Osteoblast (primary cell): ENCODE data around the gene MAGI1. TPM values are rescaled to one million over a fixed set of nuclear protein-coding genes. Genes with fewer than 3 reads are reported as not detected.

Experiments used
- DNase-seq: peaks from one replicate; pipeline ENCODE4 v3.0.0; 2011; ENCODE audit warnings: low spot score, mixed read lengths; ENCODE audit not compliant: insufficient read length; ENCODE audit errors: missing footprints
- H2AFZ ChIP-seq: 2 replicates; pipeline ENCODE4 v1.6.0; 2011; ENCODE audit warnings: mild to moderate bottlenecking, low read length
- H3K27ac ChIP-seq: 2 replicates; pipeline ENCODE4 v1.5.1; 2011; ENCODE audit warnings: mild to moderate bottlenecking, low read depth, low read length, moderate library complexity
- H3K27me3 ChIP-seq: 2 replicates; pipeline ENCODE4 v1.6.0; 2012; ENCODE audit warnings: mild to moderate bottlenecking, control low read depth, inconsistent platforms, low read length, moderate library complexity; ENCODE audit not compliant: insufficient read depth
- H3K36me3 ChIP-seq: 2 replicates; pipeline ENCODE4 v1.5.1; 2011; ENCODE audit warnings: mild to moderate bottlenecking, low read length, control low read depth, moderate library complexity; ENCODE audit not compliant: insufficient read depth
- H3K4me1 ChIP-seq: 2 replicates; pipeline ENCODE4 v1.5.1; 2011; ENCODE audit warnings: mild to moderate bottlenecking, low read length, control low read depth, moderate library complexity; ENCODE audit not compliant: insufficient read depth
- H3K4me2 ChIP-seq: 2 replicates; pipeline ENCODE4 v1.6.0; 2011; ENCODE audit warnings: mild to moderate bottlenecking, low read length; ENCODE audit not compliant: insufficient read depth
- H3K4me3 ChIP-seq: fragments of 200-600 bp; sonication (generic); 3 replicates; pipeline ENCODE4 v1.5.1; 2012; ENCODE audit warnings: mild to moderate bottlenecking, low read length, inconsistent platforms; ENCODE audit not compliant: insufficient read depth
- H3K79me2 ChIP-seq: 2 replicates; pipeline ENCODE4 v1.6.0; 2012; ENCODE audit warnings: mild to moderate bottlenecking, low read length, control low read depth, inconsistent platforms; ENCODE audit not compliant: insufficient read depth
- H3K9me3 ChIP-seq: 2 replicates; pipeline ENCODE4 v1.5.1; 2011; ENCODE audit warnings: low read depth, low read length, control low read depth
- H4K20me1 ChIP-seq: 2 replicates; pipeline ENCODE4 v1.6.0; 2012; ENCODE audit warnings: mild to moderate bottlenecking, low read length, control low read depth; ENCODE audit not compliant: insufficient read depth
- CTCF ChIP-seq: IDR thresholded peaks from 2 replicates; pipeline ENCODE4 v1.5.1; 2011; ENCODE audit warnings: mild to moderate bottlenecking, low read depth, low read length, moderate library complexity; ENCODE audit errors: extremely low read depth
- total RNA-seq: library from RNA; depleted of rRNA; stranded (reverse); fragments of >200 nt; gene quantifications from 2 replicates; pipeline ENCODE4 v1.2.3, GENCODE V29; 2012

MAGI1 gene
- total RNA-seq, 1 donor: 66.6 TPM

DNA sequence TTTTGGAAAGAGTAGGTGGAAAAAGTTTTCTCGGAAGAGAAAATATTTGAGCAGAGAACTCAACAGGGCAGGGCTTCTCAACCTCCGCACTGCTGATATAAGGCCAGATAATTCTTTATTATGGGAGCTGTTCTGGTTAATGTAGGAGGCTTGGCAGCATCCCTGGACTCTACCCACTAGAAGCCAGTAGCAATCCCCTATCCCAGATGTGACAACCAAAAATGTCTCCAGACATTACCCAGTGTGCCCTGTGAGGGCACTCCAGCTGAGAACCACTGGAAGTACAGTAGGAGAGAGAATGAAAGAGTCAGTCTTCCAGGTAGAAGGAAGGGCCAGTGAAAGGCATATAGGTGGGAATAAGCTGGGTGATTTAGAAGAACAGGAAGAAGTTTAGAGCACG is 703.1 kb downstream of the MAGI1 start:
- Histone ChIP-seq H3K79me2 (no peaks in the 10 kb centered on the region), H3K9me3 (no peaks in the 10 kb centered on the region), H3K27me3 (peaks cover 2% of the 10 kb centered on the region), H4K20me1 (no peaks in the 10 kb centered on the region), H3K36me3 (no peaks in the 10 kb centered on the region), H3K4me2 (no peak overlapping the region), H3K4me3 (no peak overlapping the region), H3K4me1 (no peaks in the 10 kb centered on the region), H2AFZ (no peak overlapping the region), H3K27ac (no peak overlapping the region)
- TF ChIP-seq CTCF: no peak
- no peak for DNase-seq

- H3K9me3 ChIP-seq: no peaks in the 10 kb centered on the region
- DNase-seq: no peak
- H3K4me2 ChIP-seq: no peak overlapping the region
- H3K4me1 ChIP-seq: no peaks in the 10 kb centered on the region
- H3K79me2 ChIP-seq: no peaks in the 10 kb centered on the region
- H3K27me3 ChIP-seq: peaks cover 2% of the 10 kb centered on the region
- no peaks in the 10 kb centered on the region for H4K20me1 ChIP-seq
- no peaks in the 10 kb centered on the region for H3K36me3 ChIP-seq
- TF ChIP-seq CTCF: peak; percentile 37
- no peak overlapping the region for H2AFZ ChIP-seq
- H3K27ac ChIP-seq: no peak overlapping the region
- no peak overlapping the region for H3K4me3 ChIP-seq
These were observed 704.6 kb downstream of the MAGI1 start for GRCh38 chr3:65334045-65334665.

- Histone ChIP-seq H3K4me2 (no peak overlapping the region), H4K20me1 (no peaks in the 10 kb centered on the region), H3K27ac (no peak overlapping the region), H3K4me3 (no peak overlapping the region), H3K79me2 (no peaks in the 10 kb centered on the region), H3K9me3 (no peaks in the 10 kb centered on the region), H2AFZ (no peak overlapping the region), H3K4me1 (no peaks in the 10 kb centered on the region), H3K27me3 (peaks cover 2% of the 10 kb centered on the region), H3K36me3 (no peaks in the 10 kb centered on the region)
- no peak for TF ChIP-seq CTCF
- DNase-seq: no peak
These were observed 707.0 kb downstream of the MAGI1 start for GRCh38 chr3:65331730-65332129.

GRCh38 chr3:65330072-65330471 is 708.6 kb downstream of the MAGI1 start:
- no peaks in the 10 kb centered on the region for H4K20me1 ChIP-seq
- no peaks in the 10 kb centered on the region for H3K36me3 ChIP-seq
- no peak overlapping the region for H3K27ac ChIP-seq
- H3K4me1 ChIP-seq: no peaks in the 10 kb centered on the region
- no peak for DNase-seq
- H3K9me3 ChIP-seq: no peaks in the 10 kb centered on the region
- peak overlapping the region; percentile 24 for H3K4me3 ChIP-seq
- H2AFZ ChIP-seq: peak overlapping the region; percentile 17
- no peak for TF ChIP-seq CTCF
- peaks cover 15% of the 10 kb centered on the region for H3K27me3 ChIP-seq
- H3K4me2 ChIP-seq: peak overlapping the region; percentile 58
- no peaks in the 10 kb centered on the region for H3K79me2 ChIP-seq
